CD14-positive monocyte (primary cell): ENCODE results near the gene RPS6KA2. TPM values are rescaled to one million over a fixed set of nuclear protein-coding genes. Genes with fewer than 3 reads are reported as not detected.
"Not testable (repeated sequence)": the region's sequence is repeated elsewhere in the genome, so short reads cannot be mapped to it uniquely, and the experiment has no call there.

Experiments
- DNase-seq, 3 donors: peaks; one replicate each; pipeline ENCODE4 v3.0.0-alpha.2; 2011 to 2022
- H2AFZ ChIP-seq: 2 replicates; pipeline ENCODE4 v1.6.0; 2012; ENCODE audit warnings: mild to moderate bottlenecking, low read depth, low read length, inconsistent platforms; ENCODE audit not compliant: insufficient read depth, poor library complexity, severe bottlenecking
- H3K27ac ChIP-seq, 2 donors: 1 replicate in 1 of 2; 2 replicates in 1 of 2; pipeline ENCODE4 v1.5.1; 2012 to 2013; ENCODE audit warnings: low read length in 2 of 2, control low read depth in 1 of 2, inconsistent platforms in 1 of 2, low read depth in 1 of 2, mild to moderate bottlenecking in 1 of 2
- H3K27me3 ChIP-seq, 2 donors: one replicate each; pipeline versions ENCODE4 v1.6.0 to v1.6.1; 2011 to 2013; ENCODE audit warnings: low read length in 2 of 2; ENCODE audit not compliant: control insufficient read depth in 2 of 2, insufficient read depth in 2 of 2
- H3K36me3 ChIP-seq, 2 donors: replicated peaks in 1 of 2; 1 replicate in 1 of 2; 2 replicates in 1 of 2; pipeline versions ENCODE4 v1.5.1 to v1.6.1; 2012 to 2013; ENCODE audit warnings: low read length in 2 of 2, control low read depth in 1 of 2, inconsistent platforms in 1 of 2, mild to moderate bottlenecking in 1 of 2; ENCODE audit not compliant: insufficient read depth in 2 of 2, control insufficient read depth in 1 of 2
- H3K4me1 ChIP-seq, 2 donors: 1 replicate in 1 of 2; 2 replicates in 1 of 2; pipeline versions ENCODE4 v1.5.1 to v1.6.1; 2012 to 2013; ENCODE audit warnings: low read length in 2 of 2, control low read depth in 1 of 2, inconsistent platforms in 1 of 2, mild to moderate bottlenecking in 1 of 2, moderate library complexity in 1 of 2; ENCODE audit not compliant: insufficient read depth in 2 of 2, control insufficient read depth in 1 of 2
- H3K4me2 ChIP-seq: replicated peaks from 2 replicates; pipeline ENCODE3; 2012; ENCODE audit warnings: low read length, moderate library complexity, mild to moderate bottlenecking; ENCODE audit not compliant: poor library complexity, severe bottlenecking; ENCODE audit errors: extremely low read depth
- H3K4me3 ChIP-seq, 3 experiments: fragments of 200-600 bp in 1 of 3; sonication (generic) in 1 of 3; replicated peaks in 1 of 3; 1 replicate in 2 of 3; 2 replicates in 1 of 3; pipeline ENCODE4 v1.5.1; 2011 to 2013; ENCODE audit warnings: low read length in 3 of 3, mild to moderate bottlenecking in 3 of 3, control low read depth in 2 of 3, low read depth in 2 of 3, inconsistent platforms in 1 of 3, moderate library complexity in 1 of 3
- H3K79me2 ChIP-seq: 2 replicates; pipeline ENCODE4 v1.6.0; 2012; ENCODE audit warnings: mild to moderate bottlenecking, control low read depth, inconsistent platforms, low read length, moderate library complexity; ENCODE audit not compliant: insufficient read depth
- H3K9ac ChIP-seq: 2 replicates; pipeline ENCODE4 v1.6.0; 2017; ENCODE audit warnings: low read length, mild to moderate bottlenecking; ENCODE audit not compliant: insufficient read depth, poor library complexity, severe bottlenecking
- H3K9me3 ChIP-seq, 2 donors: replicated peaks in 1 of 2; 1 replicate in 1 of 2; 2 replicates in 1 of 2; pipeline versions ENCODE4 v1.5.1 to v1.6.1; 2012 to 2013; ENCODE audit warnings: low read length in 2 of 2, control low read depth in 1 of 2; ENCODE audit not compliant: control insufficient read depth in 1 of 2, insufficient read depth in 1 of 2
- H4K20me1 ChIP-seq: 2 replicates; pipeline ENCODE4 v1.6.0; 2012; ENCODE audit warnings: mild to moderate bottlenecking, low read length, control low read depth, moderate library complexity; ENCODE audit not compliant: insufficient read depth
- H3K27ac Mint-ChIP-seq, 7 donors: one replicate each; pipeline ENCODE4 v1.8.0; 2020; ENCODE audit warnings: mild to moderate bottlenecking in 7 of 7, mixed read lengths in 7 of 7, moderate library complexity in 6 of 7, inconsistent platforms in 2 of 7
- H3K27me3 Mint-ChIP-seq, 3 donors: one replicate each; pipeline ENCODE4 v1.8.0; 2021 to 2022; ENCODE audit warnings: low read depth in 3 of 3, mild to moderate bottlenecking in 3 of 3, mixed read lengths in 3 of 3, moderate library complexity in 3 of 3, inconsistent platforms in 1 of 3
- H3K36me3 Mint-ChIP-seq, 2 donors: one replicate each; pipeline ENCODE4 v1.8.0; 2020; ENCODE audit warnings: mixed read lengths in 2 of 2, inconsistent platforms in 1 of 2, mild to moderate bottlenecking in 1 of 2
- H3K4me1 Mint-ChIP-seq: one replicate; pipeline ENCODE4 v1.8.0; 2020; ENCODE audit warnings: mild to moderate bottlenecking, mixed read lengths
- H3K4me3 Mint-ChIP-seq, 2 donors: one replicate each; pipeline ENCODE4 v1.8.0; 2020; ENCODE audit warnings: mild to moderate bottlenecking in 2 of 2, mixed read lengths in 2 of 2, moderate library complexity in 1 of 2
- H3K9me3 Mint-ChIP-seq, 7 donors: one replicate each; pipeline ENCODE4 v1.8.0; 2020 to 2022; ENCODE audit warnings: mixed read lengths in 7 of 7, mild to moderate bottlenecking in 6 of 7, moderate library complexity in 6 of 7, inconsistent platforms in 2 of 7
- CTCF ChIP-seq: fragments of 200-600 bp; IDR thresholded peaks from one replicate; pipeline ENCODE4 v1.8.0; 2022; ENCODE audit warnings: antibody characterized with exemption, mild to moderate bottlenecking
- WGBS: methylation state at CpG from one replicate; pipeline ENCODE4 v1.1.5; 2013; ENCODE audit warnings: missing lambda C conversion rate; ENCODE audit not compliant: insufficient coverage; 5-methylcytosine and 5-hydroxymethylcytosine counted together
- intact Hi-C, 2 donors: fragments of 100-400 bp; cut with micrococcal nuclease; formaldehyde crosslinking; loops; one replicate each; pipeline versions ENCODE4 v1.15.0 to v1.15.1; 2023
- polyA plus RNA-seq, 3 donors: library from polyadenylated mRNA; depleted of rRNA in 1 of 3; unstranded in 2 of 3; stranded (reverse) in 1 of 3; fragments of 300-500 nt in 2 of 3; fragments of >200 nt in 1 of 3; fragmentation: Illumina TruSeq in 2 of 3; gene quantifications; 1 replicate in 2 of 3; 2 replicates in 1 of 3; pipeline ENCODE4 v1.2.3, GENCODE V29; 2012 to 2021

Gene RPS6KA2
- polyA plus RNA-seq, 3 donors = 1.4 to 3.1 (median 1.9) TPM

GRCh38 chr6:166400649-166401250 is 226.3 kb downstream of the RPS6KA2 start:
- TF ChIP-seq CTCF = peak; percentile 85
- not testable (repeated sequence) for H3K27me3 Mint-ChIP-seq, H3K4me3 ChIP-seq, H3K79me2 ChIP-seq, H3K27me3 ChIP-seq, H3K9me3 Mint-ChIP-seq, H3K27ac Mint-ChIP-seq, H3K4me1 Mint-ChIP-seq, H4K20me1 ChIP-seq, H3K9ac ChIP-seq, H3K9me3 ChIP-seq, H3K4me2 ChIP-seq, H3K27ac ChIP-seq, H3K36me3 Mint-ChIP-seq, H3K4me1 ChIP-seq, H3K36me3 ChIP-seq, H3K4me3 Mint-ChIP-seq
- 30% methylated on average over 7 of the region's 16 CpGs for WGBS
- peak; percentile 47 to 74 (median 70) for DNase-seq
- peak overlapping the region; percentile 22 for H2AFZ ChIP-seq
- intact Hi-C loops = loop anchor here (1.0 to 2.0 kb wide), 3 partner anchors 88 to 124 kb away; no protein-coding TSS in a partner anchor

- H3K27me3 Mint-ChIP-seq = peaks cover 3 to 5% (median 3%) of the 10 kb centered on the region in 3 donors
- intact Hi-C loops = loop anchor here (2.0 kb wide), 2 partner anchors 87 to 123 kb away; no protein-coding TSS in a partner anchor
- Histone ChIP-seq H4K20me1 (no peaks in the 10 kb centered on the region), H3K9ac (no peak overlapping the region), H2AFZ (peak overlapping the region; percentile 22), H3K4me1 (no peaks in the 10 kb centered on the region), H3K36me3 (no peaks in the 10 kb centered on the region), H3K9me3 (no peaks in the 10 kb centered on the region), H3K4me2 (no peak overlapping the region), H3K79me2 (no peaks in the 10 kb centered on the region), H3K27me3 (no peaks in the 10 kb centered on the region), H3K4me3 (no peak overlapping the region), H3K27ac (no peak overlapping the region)
- no CpG with 5 or more reads among the region's 2 CpGs for WGBS
- peaks cover 0 to 1% (median 0%) of the 10 kb centered on the region in 7 donors for H3K9me3 Mint-ChIP-seq
- no peaks in the 10 kb centered on the region for H3K36me3 Mint-ChIP-seq
- no peak overlapping the region for H3K27ac Mint-ChIP-seq
- no peak overlapping the region for H3K4me3 Mint-ChIP-seq
- TF ChIP-seq CTCF = no peak
- peaks cover 3% of the 10 kb centered on the region for H3K4me1 Mint-ChIP-seq
- DNase-seq = peak in 1 of 3 donors; percentile 21
Observed at GRCh38 chr6:166400181-166400580, 226.9 kb downstream of the RPS6KA2 start.
